Esophagus muscularis mucosa (tissue), 4 donors: ENCODE data around the gene ZIC4.

Experiments
- EP300 ChIP-seq: sonication (generic); formaldehyde crosslinking; IDR thresholded peaks from one replicate; pipeline ENCODE4 v1.6.1; 2017; ENCODE audit warnings: antibody characterized with exemption
- POLR2A ChIP-seq: fragments of 450-650 bp; IDR thresholded peaks from one replicate; pipeline ENCODE4 v1.6.1; 2017; ENCODE audit warnings: antibody characterized with exemption, moderate library complexity, mild to moderate bottlenecking, low read depth
- TF ChIP-seq, protein P1 (sequence below), 3 experiments: fragments of 200-600 bp in 2 of 3; fragments of 450-650 bp in 1 of 3; sonication (generic) in 2 of 3; IDR thresholded peaks; one replicate each; pipeline ENCODE4 v1.5.1; 2017 to 2019; ENCODE audit warnings: antibody characterized with exemption in 3 of 3, mild to moderate bottlenecking in 2 of 3, moderate library complexity in 1 of 3

DNA sequence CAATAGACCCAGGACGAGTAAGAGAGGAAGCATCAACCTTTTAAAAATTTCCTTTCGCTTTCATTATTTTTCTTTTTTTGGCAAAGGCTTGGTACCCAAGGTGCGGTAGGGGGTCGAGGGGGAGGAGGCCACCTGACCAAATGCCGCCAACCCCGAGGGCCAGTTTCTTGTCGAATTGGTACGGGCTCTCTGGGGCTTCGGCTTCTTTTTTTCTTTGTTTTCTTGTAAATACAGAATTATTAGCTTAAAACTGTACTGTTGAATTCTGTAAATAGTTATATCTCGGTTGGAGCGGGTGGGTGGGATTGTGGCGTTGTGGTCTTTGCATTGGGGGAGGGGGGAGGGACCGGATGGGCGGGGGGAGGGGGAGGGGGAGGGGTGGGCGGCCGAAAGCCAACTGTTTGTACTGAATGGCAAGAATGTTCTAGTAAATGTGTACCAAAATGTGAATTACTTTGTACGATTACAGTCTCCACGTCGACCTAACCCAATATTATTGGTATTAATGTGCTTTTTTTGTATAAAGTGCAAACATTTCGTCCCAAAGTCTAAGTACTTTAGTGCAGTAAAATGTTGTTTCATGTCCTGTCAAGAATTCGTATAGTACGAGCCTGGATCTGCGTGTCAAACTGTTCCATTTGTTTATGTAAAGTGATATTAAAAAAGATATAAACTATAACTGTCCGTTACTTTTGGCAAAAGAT is 7.5 kb upstream of the ZIC4 start:
- TF ChIP-seq POLR2A (no peak), EP300 (no peak)
- TF ChIP-seq, protein P1, sequence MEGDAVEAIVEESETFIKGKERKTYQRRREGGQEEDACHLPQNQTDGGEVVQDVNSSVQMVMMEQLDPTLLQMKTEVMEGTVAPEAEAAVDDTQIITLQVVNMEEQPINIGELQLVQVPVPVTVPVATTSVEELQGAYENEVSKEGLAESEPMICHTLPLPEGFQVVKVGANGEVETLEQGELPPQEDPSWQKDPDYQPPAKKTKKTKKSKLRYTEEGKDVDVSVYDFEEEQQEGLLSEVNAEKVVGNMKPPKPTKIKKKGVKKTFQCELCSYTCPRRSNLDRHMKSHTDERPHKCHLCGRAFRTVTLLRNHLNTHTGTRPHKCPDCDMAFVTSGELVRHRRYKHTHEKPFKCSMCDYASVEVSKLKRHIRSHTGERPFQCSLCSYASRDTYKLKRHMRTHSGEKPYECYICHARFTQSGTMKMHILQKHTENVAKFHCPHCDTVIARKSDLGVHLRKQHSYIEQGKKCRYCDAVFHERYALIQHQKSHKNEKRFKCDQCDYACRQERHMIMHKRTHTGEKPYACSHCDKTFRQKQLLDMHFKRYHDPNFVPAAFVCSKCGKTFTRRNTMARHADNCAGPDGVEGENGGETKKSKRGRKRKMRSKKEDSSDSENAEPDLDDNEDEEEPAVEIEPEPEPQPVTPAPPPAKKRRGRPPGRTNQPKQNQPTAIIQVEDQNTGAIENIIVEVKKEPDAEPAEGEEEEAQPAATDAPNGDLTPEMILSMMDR (IDR thresholded peaks at IDR 0.05) = no peak
